ENCODE data around the gene PCSK6. TPM values are rescaled to one million over a fixed set of nuclear protein-coding genes. Genes with fewer than 3 reads are reported as not detected.

The PCSK6 gene
- polyA plus RNA-seq, 1 experiment, result 0.29 TPM

DNA sequence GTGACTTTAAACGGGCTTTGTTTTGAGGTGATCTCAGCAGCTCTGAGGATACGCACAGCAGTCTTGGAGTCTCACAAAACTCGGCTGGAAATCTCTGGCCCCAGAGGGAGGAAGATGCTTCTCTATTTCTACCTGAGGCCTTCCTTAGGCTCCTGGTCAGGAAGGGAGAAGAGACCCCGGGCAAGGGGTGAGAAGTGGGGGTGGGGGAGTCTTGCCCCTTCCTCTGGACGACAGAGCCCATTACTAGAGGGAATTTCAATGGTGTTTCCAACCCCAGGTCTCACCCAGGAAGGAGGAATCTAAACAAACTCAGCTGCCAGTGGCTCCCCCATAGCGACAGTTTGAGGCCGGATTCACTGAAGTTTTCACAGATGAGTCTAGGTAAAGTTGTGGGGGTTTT is 37.4 kb upstream of the PCSK6 start:
- TF ChIP-seq, protein P1, sequence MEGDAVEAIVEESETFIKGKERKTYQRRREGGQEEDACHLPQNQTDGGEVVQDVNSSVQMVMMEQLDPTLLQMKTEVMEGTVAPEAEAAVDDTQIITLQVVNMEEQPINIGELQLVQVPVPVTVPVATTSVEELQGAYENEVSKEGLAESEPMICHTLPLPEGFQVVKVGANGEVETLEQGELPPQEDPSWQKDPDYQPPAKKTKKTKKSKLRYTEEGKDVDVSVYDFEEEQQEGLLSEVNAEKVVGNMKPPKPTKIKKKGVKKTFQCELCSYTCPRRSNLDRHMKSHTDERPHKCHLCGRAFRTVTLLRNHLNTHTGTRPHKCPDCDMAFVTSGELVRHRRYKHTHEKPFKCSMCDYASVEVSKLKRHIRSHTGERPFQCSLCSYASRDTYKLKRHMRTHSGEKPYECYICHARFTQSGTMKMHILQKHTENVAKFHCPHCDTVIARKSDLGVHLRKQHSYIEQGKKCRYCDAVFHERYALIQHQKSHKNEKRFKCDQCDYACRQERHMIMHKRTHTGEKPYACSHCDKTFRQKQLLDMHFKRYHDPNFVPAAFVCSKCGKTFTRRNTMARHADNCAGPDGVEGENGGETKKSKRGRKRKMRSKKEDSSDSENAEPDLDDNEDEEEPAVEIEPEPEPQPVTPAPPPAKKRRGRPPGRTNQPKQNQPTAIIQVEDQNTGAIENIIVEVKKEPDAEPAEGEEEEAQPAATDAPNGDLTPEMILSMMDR (IDR thresholded peaks at IDR 0.05; ENCODE audit: insufficient read depth, low read depth, low read length), result no peak
- DNase-seq (ENCODE audit: low read depth), result no peak
- Histone ChIP-seq H3K36me3 (ENCODE audit: control insufficient read depth, insufficient read depth, low read length) (no peaks in the 10 kb centered on the region), H3K4me3 (ENCODE audit: low read depth, low read length) (no peak overlapping the region), H3K27me3 (ENCODE audit: control insufficient read depth, insufficient read depth, low read length) (0 out of 2 replicates have a peak, but pooled peaks cover 1% of the 10 kb centered on the region)
- CTCF ChIA-PET, result interaction anchor here (0.9 kb wide), 1 partner anchor 25 kb away, joined by 4 read pairs; no protein-coding TSS in a partner anchor
- POLR2A ChIA-PET, result no interaction called here

GRCh38 chr15:101526442-101526841 is 36.9 kb upstream of the PCSK6 start:
- no peak for DNase-seq (ENCODE audit: low read depth)
- Histone ChIP-seq H3K4me3 (ENCODE audit: low read depth, low read length) (no peak overlapping the region), H3K27me3 (ENCODE audit: control insufficient read depth, insufficient read depth, low read length) (0 out of 2 replicates have a peak, but pooled peaks cover 1% of the 10 kb centered on the region), H3K36me3 (ENCODE audit: control insufficient read depth, insufficient read depth, low read length) (no peaks in the 10 kb centered on the region)
- ChIA-PET CTCF (no interaction called here), POLR2A (no interaction called here)
- TF ChIP-seq, protein P1 (IDR thresholded peaks at IDR 0.05; ENCODE audit: insufficient read depth, low read depth, low read length), result no peak

DNA sequence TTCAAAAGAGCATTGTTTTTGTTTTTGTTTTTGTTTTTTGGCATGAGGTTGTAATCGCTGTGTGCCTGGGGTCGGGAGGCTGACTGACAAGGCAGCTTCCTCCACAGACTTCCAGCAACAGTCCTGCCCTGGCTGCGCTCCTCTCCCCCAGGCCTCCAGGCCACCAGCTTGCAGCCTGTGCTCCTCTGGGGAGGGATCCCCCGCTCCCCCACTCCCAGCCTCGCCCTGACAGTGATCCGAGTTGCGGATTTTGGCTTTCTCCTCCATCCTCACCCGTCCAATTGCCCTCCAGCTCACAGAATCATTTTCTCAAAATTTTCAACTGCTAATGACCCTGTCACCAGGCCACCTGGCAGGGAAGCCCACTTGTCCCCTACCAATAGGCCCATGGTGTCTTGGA is 36.5 kb upstream of the PCSK6 start:
- DNase-seq (ENCODE audit: low read depth), result no peak
- Histone ChIP-seq H3K36me3 (ENCODE audit: control insufficient read depth, insufficient read depth, low read length) (no peaks in the 10 kb centered on the region), H3K4me3 (ENCODE audit: low read depth, low read length) (no peak overlapping the region), H3K27me3 (ENCODE audit: control insufficient read depth, insufficient read depth, low read length) (0 out of 2 replicates have a peak, but pooled peaks cover 1% of the 10 kb centered on the region)
- TF ChIP-seq, protein P1 (IDR thresholded peaks at IDR 0.05; ENCODE audit: insufficient read depth, low read depth, low read length), result no peak
- CTCF ChIA-PET, result no interaction called here
- POLR2A ChIA-PET, result no interaction called here

GRCh38 chr15:101525087-101525669 is 35.7 kb upstream of the PCSK6 start:
- Histone ChIP-seq H3K4me3 (ENCODE audit: low read depth, low read length) (no peak overlapping the region), H3K36me3 (ENCODE audit: control insufficient read depth, insufficient read depth, low read length) (no peaks in the 10 kb centered on the region), H3K27me3 (ENCODE audit: control insufficient read depth, insufficient read depth, low read length) (no peaks in the 10 kb centered on the region)
- no peak for DNase-seq (ENCODE audit: low read depth)
- POLR2A ChIA-PET, result no interaction called here
- TF ChIP-seq, protein P1 (IDR thresholded peaks at IDR 0.05; ENCODE audit: insufficient read depth, low read depth, low read length), result no peak
- CTCF ChIA-PET, result no interaction called here

DNA sequence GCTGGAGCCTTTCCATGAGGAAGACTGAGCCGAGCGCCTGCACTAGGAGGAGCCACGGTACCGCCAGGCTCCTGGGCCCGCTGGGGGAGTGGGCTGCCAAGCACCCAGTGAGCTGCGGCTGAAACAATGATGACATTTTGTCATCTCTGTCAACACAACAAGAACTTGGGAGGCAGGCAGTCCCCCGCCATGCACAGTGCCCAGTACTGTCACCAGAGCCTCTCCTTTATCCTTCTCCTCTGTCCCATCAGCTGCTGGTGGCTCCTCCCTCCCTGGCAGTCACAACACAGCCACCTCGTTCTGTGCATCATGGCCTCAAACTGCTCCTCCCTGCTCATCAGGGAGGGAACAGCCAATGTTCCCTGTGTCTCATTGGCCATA is 34.0 kb upstream of the PCSK6 start:
- H3K36me3 ChIP-seq (ENCODE audit: control insufficient read depth, insufficient read depth, low read length), result no peaks in the 10 kb centered on the region
- TF ChIP-seq, protein P1 (IDR thresholded peaks at IDR 0.05; ENCODE audit: insufficient read depth, low read depth, low read length), result no peak
- DNase-seq (ENCODE audit: low read depth), result no peak
- CTCF ChIA-PET, result interaction anchor here (0.7 to 1.0 kb wide), 2 partner anchors 11 to 22 kb away, joined by 3 read pairs; no protein-coding TSS in a partner anchor
- POLR2A ChIA-PET, result no interaction called here
- no peaks in the 10 kb centered on the region for H3K27me3 ChIP-seq (ENCODE audit: control insufficient read depth, insufficient read depth, low read length)
- no peak overlapping the region for H3K4me3 ChIP-seq (ENCODE audit: low read depth, low read length)

All from BJ (cell line).